ENCODE data around the gene SEC31B. TPM values are rescaled to one million over a fixed set of nuclear protein-coding genes. Genes with fewer than 3 reads are reported as not detected.

Gene SEC31B
- polyA plus RNA-seq, 1 donor from 2014 or later = 17.1 TPM

DNA sequence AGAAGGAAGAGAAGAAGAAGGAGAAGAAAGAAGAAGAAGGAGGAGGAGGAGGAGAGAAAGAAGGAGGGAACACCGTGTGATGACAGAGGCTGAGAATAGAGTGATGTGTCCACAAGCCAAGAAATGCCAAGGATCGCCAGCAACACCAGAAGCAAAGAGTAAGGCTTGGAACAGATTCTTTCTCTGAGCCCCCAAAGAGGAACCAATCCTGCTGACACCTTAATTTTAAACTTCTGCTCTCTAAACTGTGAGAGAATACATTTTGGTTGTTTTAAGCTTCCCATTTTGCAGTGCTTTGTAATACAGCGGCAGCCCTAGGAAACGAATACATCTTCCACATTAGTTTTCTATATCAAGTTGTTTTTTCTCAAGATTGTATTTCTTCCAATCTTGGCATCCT is 70.7 kb downstream of the SEC31B start:
- Histone ChIP-seq H3F3A (ENCODE audit: insufficient read depth, low read length, poor library complexity, severe bottlenecking) (no peaks in the 10 kb centered on the region), H3K9ac (ENCODE audit: low read length) (no peak overlapping the region), H2AFZ (ENCODE audit: low read depth, low read length) (no peak overlapping the region), H3K9me3 (ENCODE audit: low read length) (no peaks in the 10 kb centered on the region), H3K4me3 (ENCODE audit: low read length) (no peak overlapping the region), H3K27ac (ENCODE audit: low read length) (no peak overlapping the region), H3K9me2 (ENCODE audit: insufficient read depth, low read length) (no peaks in the 10 kb centered on the region), H3K36me3 (ENCODE audit: insufficient read depth, low read length) (no peaks in the 10 kb centered on the region), H4K20me1 (ENCODE audit: insufficient read depth) (no peaks in the 10 kb centered on the region), H3K27me3 (ENCODE audit: insufficient read depth, low read depth, low read length) (no peaks in the 10 kb centered on the region), H3K79me2 (replicated peaks; ENCODE audit: insufficient read depth, low read length) (no peaks in the 10 kb centered on the region), H3K4me2 (ENCODE audit: low read length) (no peak overlapping the region)
- TF ChIP-seq, protein P1, sequence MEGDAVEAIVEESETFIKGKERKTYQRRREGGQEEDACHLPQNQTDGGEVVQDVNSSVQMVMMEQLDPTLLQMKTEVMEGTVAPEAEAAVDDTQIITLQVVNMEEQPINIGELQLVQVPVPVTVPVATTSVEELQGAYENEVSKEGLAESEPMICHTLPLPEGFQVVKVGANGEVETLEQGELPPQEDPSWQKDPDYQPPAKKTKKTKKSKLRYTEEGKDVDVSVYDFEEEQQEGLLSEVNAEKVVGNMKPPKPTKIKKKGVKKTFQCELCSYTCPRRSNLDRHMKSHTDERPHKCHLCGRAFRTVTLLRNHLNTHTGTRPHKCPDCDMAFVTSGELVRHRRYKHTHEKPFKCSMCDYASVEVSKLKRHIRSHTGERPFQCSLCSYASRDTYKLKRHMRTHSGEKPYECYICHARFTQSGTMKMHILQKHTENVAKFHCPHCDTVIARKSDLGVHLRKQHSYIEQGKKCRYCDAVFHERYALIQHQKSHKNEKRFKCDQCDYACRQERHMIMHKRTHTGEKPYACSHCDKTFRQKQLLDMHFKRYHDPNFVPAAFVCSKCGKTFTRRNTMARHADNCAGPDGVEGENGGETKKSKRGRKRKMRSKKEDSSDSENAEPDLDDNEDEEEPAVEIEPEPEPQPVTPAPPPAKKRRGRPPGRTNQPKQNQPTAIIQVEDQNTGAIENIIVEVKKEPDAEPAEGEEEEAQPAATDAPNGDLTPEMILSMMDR (IDR thresholded peaks at IDR 0.05; ENCODE audit: poor library complexity, severe bottlenecking) = no peak
- TF ChIP-seq EZH2 (IDR thresholded peaks at IDR 0.05; ENCODE audit: borderline replicate concordance, insufficient read depth, low read length, poor library complexity, severe bottlenecking) (no peak), EP300 (conservative IDR thresholded peaks at IDR 0.05; ENCODE audit: poor library complexity, severe bottlenecking) (no peak), TAF1 (IDR thresholded peaks at IDR 0.05; ENCODE audit: low read depth) (no peak), SMC3 (conservative IDR thresholded peaks at IDR 0.05; ENCODE audit: poor library complexity) (no peak)

DNA sequence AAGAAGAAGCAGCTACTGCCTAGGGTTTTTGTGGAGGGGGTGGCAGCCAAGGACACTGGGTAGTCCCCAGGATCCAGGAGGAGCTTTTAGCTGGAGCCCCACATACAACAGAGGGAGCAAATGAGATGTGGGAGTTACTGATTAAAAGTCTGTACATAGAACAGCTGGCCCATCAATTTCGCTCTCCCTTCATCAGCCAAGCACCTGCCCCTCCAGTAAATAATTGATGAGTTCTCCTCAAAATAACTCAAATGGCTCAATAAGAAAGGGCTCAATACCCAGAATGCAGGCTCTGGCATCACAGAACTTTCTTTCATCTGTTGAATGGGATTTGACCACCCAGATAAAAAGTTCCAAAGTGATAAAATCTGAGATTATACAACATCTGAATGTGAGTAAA is 72.0 kb downstream of the SEC31B start:
- no peak overlapping the region for H3K4me3 ChIP-seq (ENCODE audit: low read length)
- TF ChIP-seq MXI1 (conservative IDR thresholded peaks at IDR 0.05; ENCODE audit: poor library complexity, severe bottlenecking) (no peak), RAD21 (conservative IDR thresholded peaks at IDR 0.05) (no peak), EP300 (conservative IDR thresholded peaks at IDR 0.05; ENCODE audit: poor library complexity, severe bottlenecking) (no peak), SMC3 (conservative IDR thresholded peaks at IDR 0.05; ENCODE audit: poor library complexity) (no peak), EZH2 (IDR thresholded peaks at IDR 0.05; ENCODE audit: borderline replicate concordance, insufficient read depth, low read length, poor library complexity, severe bottlenecking) (no peak), POLR2AphosphoS5 (IDR thresholded peaks at IDR 0.05) (no peak), TAF1 (IDR thresholded peaks at IDR 0.05; ENCODE audit: low read depth) (no peak)
- TF ChIP-seq, protein P1 (IDR thresholded peaks at IDR 0.05; ENCODE audit: poor library complexity, severe bottlenecking) = no peak
- TF ChIP-seq, protein P2, sequence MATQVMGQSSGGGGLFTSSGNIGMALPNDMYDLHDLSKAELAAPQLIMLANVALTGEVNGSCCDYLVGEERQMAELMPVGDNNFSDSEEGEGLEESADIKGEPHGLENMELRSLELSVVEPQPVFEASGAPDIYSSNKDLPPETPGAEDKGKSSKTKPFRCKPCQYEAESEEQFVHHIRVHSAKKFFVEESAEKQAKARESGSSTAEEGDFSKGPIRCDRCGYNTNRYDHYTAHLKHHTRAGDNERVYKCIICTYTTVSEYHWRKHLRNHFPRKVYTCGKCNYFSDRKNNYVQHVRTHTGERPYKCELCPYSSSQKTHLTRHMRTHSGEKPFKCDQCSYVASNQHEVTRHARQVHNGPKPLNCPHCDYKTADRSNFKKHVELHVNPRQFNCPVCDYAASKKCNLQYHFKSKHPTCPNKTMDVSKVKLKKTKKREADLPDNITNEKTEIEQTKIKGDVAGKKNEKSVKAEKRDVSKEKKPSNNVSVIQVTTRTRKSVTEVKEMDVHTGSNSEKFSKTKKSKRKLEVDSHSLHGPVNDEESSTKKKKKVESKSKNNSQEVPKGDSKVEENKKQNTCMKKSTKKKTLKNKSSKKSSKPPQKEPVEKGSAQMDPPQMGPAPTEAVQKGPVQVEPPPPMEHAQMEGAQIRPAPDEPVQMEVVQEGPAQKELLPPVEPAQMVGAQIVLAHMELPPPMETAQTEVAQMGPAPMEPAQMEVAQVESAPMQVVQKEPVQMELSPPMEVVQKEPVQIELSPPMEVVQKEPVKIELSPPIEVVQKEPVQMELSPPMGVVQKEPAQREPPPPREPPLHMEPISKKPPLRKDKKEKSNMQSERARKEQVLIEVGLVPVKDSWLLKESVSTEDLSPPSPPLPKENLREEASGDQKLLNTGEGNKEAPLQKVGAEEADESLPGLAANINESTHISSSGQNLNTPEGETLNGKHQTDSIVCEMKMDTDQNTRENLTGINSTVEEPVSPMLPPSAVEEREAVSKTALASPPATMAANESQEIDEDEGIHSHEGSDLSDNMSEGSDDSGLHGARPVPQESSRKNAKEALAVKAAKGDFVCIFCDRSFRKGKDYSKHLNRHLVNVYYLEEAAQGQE (IDR thresholded peaks at IDR 0.05; ENCODE audit: borderline replicate concordance) = no peak
- no peaks in the 10 kb centered on the region for H3K79me2 ChIP-seq (replicated peaks; ENCODE audit: insufficient read depth, low read length)
- H3K9ac ChIP-seq (ENCODE audit: low read length) = no peak overlapping the region
- H3K9me2 ChIP-seq (ENCODE audit: insufficient read depth, low read length) = no peaks in the 10 kb centered on the region
- H2AFZ ChIP-seq (ENCODE audit: low read depth, low read length) = no peak overlapping the region
- H3K9me3 ChIP-seq (ENCODE audit: low read length) = no peaks in the 10 kb centered on the region
- no peak overlapping the region for H3K4me2 ChIP-seq (ENCODE audit: low read length)
- no peak overlapping the region for H3K27ac ChIP-seq (ENCODE audit: low read length)
- no peaks in the 10 kb centered on the region for H3F3A ChIP-seq (ENCODE audit: insufficient read depth, low read length, poor library complexity, severe bottlenecking)
- H3K36me3 ChIP-seq (ENCODE audit: insufficient read depth, low read length) = no peaks in the 10 kb centered on the region
- no peaks in the 10 kb centered on the region for H3K27me3 ChIP-seq (ENCODE audit: insufficient read depth, low read depth, low read length)
- no peaks in the 10 kb centered on the region for H4K20me1 ChIP-seq (ENCODE audit: insufficient read depth)
